SJSA1 (cell line): ENCODE results near the gene CCBE1. TPM values are rescaled to one million over a fixed set of nuclear protein-coding genes. Genes with fewer than 3 reads are reported as not detected.
A peak's percentile ranks its signal among the peaks of the same experiment; 100 is the strongest.

Experiments used
- DNase-seq, 2 experiments: peaks; one replicate each; pipeline ENCODE4 v3.0.0-alpha.2; 2015 to 2020; ENCODE audit warnings: low spot score in 2 of 2, low read depth in 1 of 2
- H3K27ac ChIP-seq: fragments of 250-450 bp; sonication (Bioruptor Pico); 2 replicates; pipeline ENCODE4 v1.5.1; 2020; ENCODE audit warnings: mild to moderate bottlenecking, moderate library complexity
- H3K27me3 ChIP-seq: fragments of 250-450 bp; sonication (Bioruptor Pico); replicated peaks from 2 replicates; pipeline ENCODE4 v1.5.1; 2020; ENCODE audit warnings: mild to moderate bottlenecking, moderate library complexity
- H3K36me3 ChIP-seq: fragments of 250-450 bp; sonication (Bioruptor Pico); 2 replicates; pipeline ENCODE4 v1.5.1; 2020; ENCODE audit warnings: mild to moderate bottlenecking
- H3K4me1 ChIP-seq: fragments of 250-450 bp; sonication (Bioruptor Pico); replicated peaks from 2 replicates; pipeline ENCODE4 v1.6.1; 2021; ENCODE audit warnings: mild to moderate bottlenecking
- H3K4me3 ChIP-seq: fragments of 250-450 bp; sonication (Bioruptor Pico); 2 replicates; pipeline ENCODE4 v1.5.1; 2020; ENCODE audit warnings: mild to moderate bottlenecking
- H3K9me3 ChIP-seq: fragments of 250-450 bp; sonication (Bioruptor Pico); replicated peaks from 2 replicates; pipeline ENCODE4 v1.5.1; 2020; ENCODE audit warnings: mild to moderate bottlenecking
- total RNA-seq: library from RNA; depleted of rRNA; stranded (reverse); fragments of >200 nt; shearing (Covaris generic); gene quantifications from 2 replicates; pipeline ENCODE4 v1.2.3, GENCODE V29; 2014

CCBE1 gene
- total RNA-seq, 1 experiment from 2014 or later = 5.1 TPM

- H3K4me3 ChIP-seq = no peak overlapping the region
- H3K27me3 ChIP-seq = no peaks in the 10 kb centered on the region
- no peaks in the 10 kb centered on the region for H3K36me3 ChIP-seq
- peaks cover 26% of the 10 kb centered on the region for H3K4me1 ChIP-seq
- 0 out of 2 replicates have a peak overlapping the region, but pooled peaks have one; percentile 17 for H3K27ac ChIP-seq
- DNase-seq = no peak
- no peaks in the 10 kb centered on the region for H3K9me3 ChIP-seq
Measured at GRCh38 chr18:59501920-59502273, 195.3 kb downstream of the CCBE1 start.

GRCh38 chr18:59500765-59501164, 196.5 kb downstream of the CCBE1 start:
- H3K36me3 ChIP-seq = no peaks in the 10 kb centered on the region
- no peak for DNase-seq
- peaks cover 26% of the 10 kb centered on the region for H3K4me1 ChIP-seq
- H3K27me3 ChIP-seq = no peaks in the 10 kb centered on the region
- no peaks in the 10 kb centered on the region; the same call in 1 of the 2 replicates for H3K9me3 ChIP-seq
- no peak overlapping the region for H3K4me3 ChIP-seq
- H3K27ac ChIP-seq = no peak overlapping the region

- Histone ChIP-seq H3K36me3 (no peaks in the 10 kb centered on the region), H3K9me3 (no peaks in the 10 kb centered on the region; the same call in 1 of the 2 replicates), H3K27ac (no peak overlapping the region)
Measured at GRCh38 chr18:59498506-59499086, 198.6 kb downstream of the CCBE1 start.

GRCh38 chr18:59492756-59493421, 204.3 kb downstream of the CCBE1 start:
- Histone ChIP-seq H3K4me1 (no peaks in the 10 kb centered on the region), H3K9me3 (no peaks in the 10 kb centered on the region; the same call in 1 of the 2 replicates)

More at GRCh38 chr18:59498506-59499086, 198.6 kb downstream of the CCBE1 start:
- DNase-seq = no peak
- peaks cover 24% of the 10 kb centered on the region for H3K4me1 ChIP-seq
- H3K27me3 ChIP-seq = no peaks in the 10 kb centered on the region
- no peak overlapping the region for H3K4me3 ChIP-seq

GRCh38 chr18:59488899-59489298, 208.3 kb downstream of the CCBE1 start:
- Histone ChIP-seq H3K4me3 (no peak overlapping the region), H3K4me1 (peaks cover 8% of the 10 kb centered on the region; the same call in 1 of the 2 replicates), H3K9me3 (no peaks in the 10 kb centered on the region), H3K27ac (no peak overlapping the region), H3K27me3 (no peaks in the 10 kb centered on the region), H3K36me3 (no peaks in the 10 kb centered on the region)
- DNase-seq = no peak

More at GRCh38 chr18:59492756-59493421, 204.3 kb downstream of the CCBE1 start:
- no peak overlapping the region for H3K4me3 ChIP-seq
- no peak for DNase-seq
- H3K36me3 ChIP-seq = no peaks in the 10 kb centered on the region
- no peaks in the 10 kb centered on the region for H3K27me3 ChIP-seq
- H3K27ac ChIP-seq = no peak overlapping the region

GRCh38 chr18:59485382-59485781, 211.8 kb downstream of the CCBE1 start:
- no peak overlapping the region for H3K27ac ChIP-seq

GRCh38 chr18:59484561-59485328, 212.5 kb downstream of the CCBE1 start:
- Histone ChIP-seq H3K27ac (no peak overlapping the region), H3K36me3 (no peaks in the 10 kb centered on the region), H3K4me1 (peaks cover 8% of the 10 kb centered on the region; the same call in 1 of the 2 replicates), H3K27me3 (no peaks in the 10 kb centered on the region), H3K9me3 (no peaks in the 10 kb centered on the region), H3K4me3 (no peak overlapping the region)
- DNase-seq = peak in 1 of 2 experiments; percentile 33

More at GRCh38 chr18:59485382-59485781, 211.8 kb downstream of the CCBE1 start:
- no peaks in the 10 kb centered on the region for H3K36me3 ChIP-seq
- DNase-seq = no peak
- H3K9me3 ChIP-seq = no peaks in the 10 kb centered on the region
- no peaks in the 10 kb centered on the region for H3K27me3 ChIP-seq
- H3K4me3 ChIP-seq = no peak overlapping the region
- H3K4me1 ChIP-seq = peaks cover 8% of the 10 kb centered on the region; the same call in 1 of the 2 replicates

GRCh38 chr18:59484131-59484530, 213.1 kb downstream of the CCBE1 start:
- no peak for DNase-seq
- Histone ChIP-seq H3K27me3 (no peaks in the 10 kb centered on the region), H3K27ac (no peak overlapping the region), H3K9me3 (no peaks in the 10 kb centered on the region), H3K36me3 (no peaks in the 10 kb centered on the region), H3K4me1 (peaks cover 8% of the 10 kb centered on the region; the same call in 1 of the 2 replicates), H3K4me3 (no peak overlapping the region)

- no peak for DNase-seq
- H3K9me3 ChIP-seq = no peaks in the 10 kb centered on the region
- no peaks in the 10 kb centered on the region for H3K27me3 ChIP-seq
- no peak overlapping the region for H3K4me3 ChIP-seq
- no peak overlapping the region for H3K27ac ChIP-seq
- H3K36me3 ChIP-seq = no peaks in the 10 kb centered on the region
- H3K4me1 ChIP-seq = peaks cover 8% of the 10 kb centered on the region; the same call in 1 of the 2 replicates
Measured at GRCh38 chr18:59481436-59481835, 215.8 kb downstream of the CCBE1 start.

- no peak for DNase-seq
- H3K27ac ChIP-seq = no peak overlapping the region
- H3K9me3 ChIP-seq = no peaks in the 10 kb centered on the region
- H3K4me3 ChIP-seq = no peak overlapping the region
- H3K4me1 ChIP-seq = 0 out of 2 replicates have a peak, but pooled peaks cover 2% of the 10 kb centered on the region
- H3K36me3 ChIP-seq = no peaks in the 10 kb centered on the region
- no peaks in the 10 kb centered on the region for H3K27me3 ChIP-seq
Measured at GRCh38 chr18:59479776-59480175, 217.4 kb downstream of the CCBE1 start.

GRCh38 chr18:59478591-59478990, 218.6 kb downstream of the CCBE1 start:
- no peaks in the 10 kb centered on the region for H3K9me3 ChIP-seq
- H3K4me1 ChIP-seq = no peaks in the 10 kb centered on the region
- H3K27me3 ChIP-seq = no peaks in the 10 kb centered on the region
- H3K36me3 ChIP-seq = no peaks in the 10 kb centered on the region
- DNase-seq = no peak
- no peak overlapping the region for H3K4me3 ChIP-seq
- H3K27ac ChIP-seq = no peak overlapping the region

GRCh38 chr18:59477849-59478248, 219.4 kb downstream of the CCBE1 start:
- H3K9me3 ChIP-seq = no peaks in the 10 kb centered on the region

GRCh38 chr18:59470561-59471121, 226.6 kb downstream of the CCBE1 start:
- H3K4me3 ChIP-seq = no peak overlapping the region
- no peaks in the 10 kb centered on the region for H3K36me3 ChIP-seq
- no peaks in the 10 kb centered on the region for H3K9me3 ChIP-seq
- no peak for DNase-seq
- no peaks in the 10 kb centered on the region for H3K4me1 ChIP-seq
- no peak overlapping the region for H3K27ac ChIP-seq
- H3K27me3 ChIP-seq = no peaks in the 10 kb centered on the region

More at GRCh38 chr18:59477849-59478248, 219.4 kb downstream of the CCBE1 start:
- no peak for DNase-seq
- H3K4me3 ChIP-seq = no peak overlapping the region
- H3K27ac ChIP-seq = no peak overlapping the region
- H3K27me3 ChIP-seq = no peaks in the 10 kb centered on the region
- H3K36me3 ChIP-seq = no peaks in the 10 kb centered on the region
- no peaks in the 10 kb centered on the region for H3K4me1 ChIP-seq
